Natural killer cell (primary cell): ENCODE measurements around the gene ZNF675. TPM values are rescaled to one million over a fixed set of nuclear protein-coding genes. Genes with fewer than 3 reads are reported as not detected.
"Not testable (repeated sequence)": the region's sequence is repeated elsewhere in the genome, so short reads cannot be mapped to it uniquely, and the experiment has no call there.

ENCODE experiments used
- ATAC-seq, 3 donors: fragments of 150-1000 bp in 2 of 3; fragments of 200-7000 bp in 1 of 3; cut with Tn5 transposase; 1 replicate in 1 of 3; 2 replicates in 2 of 3; pipeline ENCODE4 v1.10.0; 2021; ENCODE audit warnings: mild to moderate bottlenecking in 2 of 3, moderate library complexity in 2 of 3
- DNase-seq, 2 donors: peaks; one replicate each; pipeline versions ENCODE4 v3.0.0 to v3.0.0-alpha.2; 2013 to 2021; ENCODE audit warnings: mixed read lengths in 1 of 2
- H3K27ac ChIP-seq: one replicate; pipeline ENCODE4 v1.5.1; 2013; ENCODE audit warnings: mild to moderate bottlenecking, low read length
- H3K27me3 ChIP-seq: one replicate; pipeline ENCODE4 v1.6.1; 2013; ENCODE audit warnings: low read length; ENCODE audit not compliant: control insufficient read depth, insufficient read depth
- H3K36me3 ChIP-seq: one replicate; pipeline ENCODE4 v1.6.1; 2013; ENCODE audit warnings: low read length; ENCODE audit not compliant: control insufficient read depth, insufficient read depth
- H3K4me1 ChIP-seq: one replicate; pipeline ENCODE4 v1.6.1; 2013; ENCODE audit warnings: low read length; ENCODE audit not compliant: control insufficient read depth, insufficient read depth
- H3K4me3 ChIP-seq: one replicate; pipeline ENCODE4 v1.5.1; 2013; ENCODE audit warnings: low read length
- H3K9me3 ChIP-seq: one replicate; pipeline ENCODE4 v1.6.1; 2013; ENCODE audit warnings: low read length; ENCODE audit not compliant: control insufficient read depth, insufficient read depth
- H3K27ac Mint-ChIP-seq, 2 donors: one replicate each; pipeline ENCODE4 v1.8.0; 2022; ENCODE audit warnings: mild to moderate bottlenecking in 2 of 2, mixed read lengths in 2 of 2, moderate library complexity in 1 of 2
- H3K27me3 Mint-ChIP-seq, 2 donors: one replicate each; pipeline ENCODE4 v1.8.0; 2022; ENCODE audit warnings: low read depth in 2 of 2, mixed read lengths in 2 of 2
- H3K36me3 Mint-ChIP-seq: one replicate; pipeline ENCODE4 v1.8.0; 2022; ENCODE audit warnings: mixed read lengths
- H3K4me1 Mint-ChIP-seq, 2 donors: one replicate each; pipeline ENCODE4 v1.8.0; 2022; ENCODE audit warnings: mixed read lengths in 2 of 2
- H3K4me3 Mint-ChIP-seq: one replicate; pipeline ENCODE4 v1.8.0; 2022; ENCODE audit warnings: mild to moderate bottlenecking, moderate library complexity, mixed read lengths
- H3K9me3 Mint-ChIP-seq, 2 donors: one replicate each; pipeline ENCODE4 v1.8.0; 2022; ENCODE audit warnings: mixed read lengths in 2 of 2
- WGBS: methylation state at CpG from one replicate; pipeline ENCODE4 v1.1.7; 2013; ENCODE audit warnings: missing lambda C conversion rate; ENCODE audit not compliant: insufficient coverage; 5-methylcytosine and 5-hydroxymethylcytosine counted together
- intact Hi-C: fragments of 100-400 bp; cut with micrococcal nuclease; formaldehyde crosslinking; loops from one replicate; pipeline ENCODE4 v1.14.2; 2022
- total RNA-seq, 4 donors: library from RNA; stranded (reverse); fragments of 120-200 nt in 1 of 4; gene quantifications; one replicate each; pipeline versions ENCODE4 v1.2.3 to v1.2.4, GENCODE V29; 2013 to 2022
- TF ChIP-seq, protein P1 (sequence below): fragments of 200-600 bp; IDR thresholded peaks from one replicate; pipeline ENCODE4 v1.8.0; 2022; ENCODE audit warnings: antibody characterized with exemption

ZNF675 gene
- total RNA-seq, 3 donors from 2014 or later (not counting 1 experiment from before 2014, with no cell fraction given), result 11.3 to 21.5 (median 17.4) TPM

DNA sequence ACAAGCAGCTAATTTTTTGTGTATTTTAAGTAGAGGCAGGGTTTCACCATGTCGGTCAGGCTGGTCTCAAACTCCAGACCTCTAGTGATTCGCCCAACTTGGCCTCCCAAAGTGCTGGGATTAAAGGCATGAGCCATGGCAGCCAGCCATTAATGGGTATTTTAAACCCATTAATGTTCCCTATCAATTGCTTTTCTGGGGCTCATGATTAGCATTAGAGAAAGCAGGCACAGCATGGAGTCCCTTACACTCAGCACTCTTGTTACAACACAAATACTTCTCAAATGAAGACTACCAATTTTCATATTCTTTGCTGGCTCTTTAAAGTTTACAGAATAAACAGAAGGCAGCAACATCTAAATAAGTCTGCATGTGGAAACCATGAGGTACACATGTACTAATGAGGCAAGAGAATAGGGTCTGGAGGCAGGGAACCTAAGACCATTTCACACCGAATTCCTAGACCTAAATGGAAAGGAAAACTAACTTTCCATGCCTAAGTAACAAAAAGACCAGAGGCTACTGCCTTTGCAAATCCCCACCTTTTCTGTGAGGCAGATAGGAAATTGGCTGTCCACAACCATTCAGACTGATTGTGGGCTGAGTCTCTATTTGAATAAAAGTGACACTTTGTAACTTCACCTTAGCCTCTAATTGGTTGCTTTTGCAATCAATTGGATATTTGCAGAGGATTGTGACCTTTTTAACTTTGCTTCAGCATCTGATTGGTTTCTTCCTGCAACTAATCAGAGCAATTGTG, 21.2 kb downstream of the ZNF675 start:
- Mint-ChIP-seq H3K27me3 (no peaks in the 10 kb centered on the region), H3K36me3 (peaks cover 23% of the 10 kb centered on the region), H3K4me1 (peaks cover 20 to 27% of the 10 kb centered on the region in 2 donors), H3K9me3 (peaks cover 2 to 5% of the 10 kb centered on the region in 2 donors), H3K4me3 (no peak overlapping the region), H3K27ac (no peak overlapping the region)
- H3K36me3 ChIP-seq, result peaks cover 28% of the 10 kb centered on the region
- 100% methylated on average over 2 of the region's 3 CpGs for WGBS
- intact Hi-C loops, result no loop called here
- H3K4me1 ChIP-seq, result no peaks in the 10 kb centered on the region
- H3K9me3 ChIP-seq, result peaks cover 19% of the 10 kb centered on the region
- no peak overlapping the region for H3K27ac ChIP-seq
- no peaks in the 10 kb centered on the region for H3K27me3 ChIP-seq
- no peak for ATAC-seq
- TF ChIP-seq, protein P1, sequence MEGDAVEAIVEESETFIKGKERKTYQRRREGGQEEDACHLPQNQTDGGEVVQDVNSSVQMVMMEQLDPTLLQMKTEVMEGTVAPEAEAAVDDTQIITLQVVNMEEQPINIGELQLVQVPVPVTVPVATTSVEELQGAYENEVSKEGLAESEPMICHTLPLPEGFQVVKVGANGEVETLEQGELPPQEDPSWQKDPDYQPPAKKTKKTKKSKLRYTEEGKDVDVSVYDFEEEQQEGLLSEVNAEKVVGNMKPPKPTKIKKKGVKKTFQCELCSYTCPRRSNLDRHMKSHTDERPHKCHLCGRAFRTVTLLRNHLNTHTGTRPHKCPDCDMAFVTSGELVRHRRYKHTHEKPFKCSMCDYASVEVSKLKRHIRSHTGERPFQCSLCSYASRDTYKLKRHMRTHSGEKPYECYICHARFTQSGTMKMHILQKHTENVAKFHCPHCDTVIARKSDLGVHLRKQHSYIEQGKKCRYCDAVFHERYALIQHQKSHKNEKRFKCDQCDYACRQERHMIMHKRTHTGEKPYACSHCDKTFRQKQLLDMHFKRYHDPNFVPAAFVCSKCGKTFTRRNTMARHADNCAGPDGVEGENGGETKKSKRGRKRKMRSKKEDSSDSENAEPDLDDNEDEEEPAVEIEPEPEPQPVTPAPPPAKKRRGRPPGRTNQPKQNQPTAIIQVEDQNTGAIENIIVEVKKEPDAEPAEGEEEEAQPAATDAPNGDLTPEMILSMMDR, result no peak
- H3K4me3 ChIP-seq, result no peak overlapping the region
- no peak for DNase-seq

DNA sequence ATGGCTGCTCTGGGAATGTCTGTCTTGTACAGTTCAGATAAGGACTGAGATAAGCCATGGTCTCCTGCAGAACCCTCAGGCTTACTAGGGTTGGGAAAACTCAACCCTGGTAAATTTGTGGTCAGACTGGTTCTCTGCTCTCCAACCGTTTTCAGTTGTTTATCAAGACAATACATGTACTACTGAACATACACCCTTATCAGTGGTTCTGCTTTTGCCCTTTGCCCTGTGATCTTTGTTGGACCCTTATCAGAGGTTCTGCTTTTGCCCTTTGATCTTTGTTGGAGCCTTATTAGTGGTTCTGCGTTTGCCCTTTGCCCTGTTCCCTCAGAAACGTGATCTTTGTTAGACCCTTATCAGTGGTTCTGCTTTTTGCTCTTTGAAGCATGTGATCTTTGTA, 37.2 kb downstream of the ZNF675 start:
- H3K27me3 Mint-ChIP-seq, intact Hi-C loops, H3K4me1 Mint-ChIP-seq, ATAC-seq, H3K27me3 ChIP-seq, H3K27ac Mint-ChIP-seq, DNase-seq, H3K27ac ChIP-seq, H3K4me1 ChIP-seq, H3K4me3 ChIP-seq: not testable (repeated sequence)
- Histone ChIP-seq H3K9me3 (peaks cover 33% of the 10 kb centered on the region), H3K36me3 (peaks cover 16% of the 10 kb centered on the region)
- Mint-ChIP-seq H3K4me3 (peak overlapping the region; percentile 2), H3K9me3 (peaks cover 11 to 33% of the 10 kb centered on the region in 2 donors), H3K36me3 (peaks cover 45% of the 10 kb centered on the region)
- 93% methylated on average over 3 of the region's 3 CpGs for WGBS

Other genes with a start within 250 kb of the ZNF675 start
- gene ZNF681, start 71.7 kb upstream of the ZNF675 start, total RNA-seq, result 1 to 10 TPM; 1.2 to 2.3 (median 1.9) TPM
- 1 to 10 TPM; 4.8 to 6.4 (median 5.8) TPM for gene ZNF726, start 227.7 kb upstream of the ZNF675 start, total RNA-seq